Small intestine (tissue), 7 donors: ENCODE data around the gene INPPL1. TPM values are rescaled to one million over a fixed set of nuclear protein-coding genes. Genes with fewer than 3 reads are reported as not detected.

Source experiments
- DNase-seq, 2 donors: peaks; one replicate each; pipeline versions ENCODE4 v3.0.0 to v3.0.0-alpha.2; 2013
- FAIRE-seq: peaks from 2 replicates; lab custom pipeline; 2012; peaks lifted over from hg19 to GRCh38; lab: Jason Lieb, UNC
- H3K27ac ChIP-seq, 3 donors: one replicate each; pipeline ENCODE4 v1.5.1; 2013; ENCODE audit warnings: low read length in 2 of 3, mild to moderate bottlenecking in 2 of 3, control low read depth in 1 of 3, inconsistent platforms in 1 of 3, low read depth in 1 of 3, moderate library complexity in 1 of 3
- H3K27me3 ChIP-seq, 3 donors: one replicate each; pipeline ENCODE4 v1.6.1; 2013; ENCODE audit warnings: low read length in 3 of 3, inconsistent platforms in 1 of 3; ENCODE audit not compliant: control insufficient read depth in 3 of 3, insufficient read depth in 3 of 3
- H3K36me3 ChIP-seq, 3 donors: one replicate each; pipeline ENCODE4 v1.6.1; 2013; ENCODE audit warnings: low read length in 3 of 3, inconsistent platforms in 1 of 3, low read depth in 1 of 3, mild to moderate bottlenecking in 1 of 3, moderate library complexity in 1 of 3; ENCODE audit not compliant: control insufficient read depth in 3 of 3, insufficient read depth in 2 of 3
- H3K4me1 ChIP-seq, 3 donors: one replicate each; pipeline ENCODE4 v1.6.1; 2013; ENCODE audit warnings: low read length in 2 of 3, inconsistent platforms in 1 of 3, low read depth in 1 of 3, mild to moderate bottlenecking in 1 of 3, moderate library complexity in 1 of 3; ENCODE audit not compliant: control insufficient read depth in 3 of 3, insufficient read depth in 2 of 3
- H3K4me3 ChIP-seq, 3 donors: one replicate each; pipeline ENCODE4 v1.5.1; 2013; ENCODE audit warnings: low read length in 3 of 3, control low read depth in 1 of 3, inconsistent platforms in 1 of 3, low read depth in 1 of 3, mild to moderate bottlenecking in 1 of 3, moderate library complexity in 1 of 3
- H3K9me3 ChIP-seq, 2 donors: one replicate each; pipeline ENCODE4 v1.6.1; 2013; ENCODE audit warnings: low read depth in 1 of 2, low read length in 1 of 2; ENCODE audit not compliant: control insufficient read depth in 2 of 2, insufficient read depth in 1 of 2
- WGBS, 3 donors: extraction: QIAGEN DNeasy Blood & Tissue Kit; methylation state at CpG; one replicate each; pipeline ENCODE4 v1.1.7; 2013; 5-methylcytosine and 5-hydroxymethylcytosine counted together
- polyA plus RNA-seq, 4 donors: library from polyadenylated mRNA; stranded (reverse) in 3 of 4; unstranded in 1 of 4; fragments of 200-250 nt in 3 of 4; fragments of 120-200 nt in 1 of 4; gene quantifications; one replicate each; pipeline versions ENCODE4 v1.2.1 to v1.2.3, GENCODE V29; 2013
- donor health status: healthy with polysubstance abuse.
- donor health status: control.
- donor health status: control.
- donor health status: Bipolar disorder and iron deficiency.
- donor health status: healthy.

Gene INPPL1
- polyA plus RNA-seq, 4 donors, result 43.2 to 64.7 (median 60.7) TPM

DNA sequence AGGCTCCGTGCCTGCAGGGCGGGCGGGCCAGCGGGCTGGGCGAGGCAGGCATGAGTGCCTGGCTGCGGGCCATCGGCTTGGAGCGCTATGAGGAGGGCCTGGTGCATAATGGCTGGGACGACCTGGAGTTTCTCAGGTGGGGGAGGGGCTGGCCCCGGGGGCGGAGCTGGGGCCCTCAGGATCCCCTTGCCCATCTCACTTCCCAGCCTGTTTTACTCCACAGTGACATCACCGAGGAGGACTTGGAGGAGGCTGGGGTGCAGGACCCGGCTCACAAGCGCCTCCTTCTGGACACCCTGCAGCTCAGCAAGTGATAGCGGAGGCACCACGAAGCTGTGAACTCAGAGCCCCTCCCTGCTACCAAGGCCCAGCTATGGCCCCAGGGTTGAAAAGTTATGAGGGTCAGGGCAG is 13.5 kb downstream of the INPPL1 start:
- Histone ChIP-seq H3K9me3 (no peaks in the 10 kb centered on the region), H3K36me3 (peaks cover 11 to 56% (median 13%) of the 10 kb centered on the region in 3 donors), H3K27me3 (peaks cover 7 to 44% (median 13%) of the 10 kb centered on the region in 3 donors), H3K27ac (no peak overlapping the region), H3K4me1 (peaks cover 0 to 32% (median 2%) of the 10 kb centered on the region in 3 donors), H3K4me3 (no peak overlapping the region)
- WGBS, 3 donors, result 17 to 49% (median 40%) methylated on average over 14 to 16 of the region's 16 CpGs
- no peak for FAIRE-seq
- peak; percentile 69 to 72 for DNase-seq

DNA sequence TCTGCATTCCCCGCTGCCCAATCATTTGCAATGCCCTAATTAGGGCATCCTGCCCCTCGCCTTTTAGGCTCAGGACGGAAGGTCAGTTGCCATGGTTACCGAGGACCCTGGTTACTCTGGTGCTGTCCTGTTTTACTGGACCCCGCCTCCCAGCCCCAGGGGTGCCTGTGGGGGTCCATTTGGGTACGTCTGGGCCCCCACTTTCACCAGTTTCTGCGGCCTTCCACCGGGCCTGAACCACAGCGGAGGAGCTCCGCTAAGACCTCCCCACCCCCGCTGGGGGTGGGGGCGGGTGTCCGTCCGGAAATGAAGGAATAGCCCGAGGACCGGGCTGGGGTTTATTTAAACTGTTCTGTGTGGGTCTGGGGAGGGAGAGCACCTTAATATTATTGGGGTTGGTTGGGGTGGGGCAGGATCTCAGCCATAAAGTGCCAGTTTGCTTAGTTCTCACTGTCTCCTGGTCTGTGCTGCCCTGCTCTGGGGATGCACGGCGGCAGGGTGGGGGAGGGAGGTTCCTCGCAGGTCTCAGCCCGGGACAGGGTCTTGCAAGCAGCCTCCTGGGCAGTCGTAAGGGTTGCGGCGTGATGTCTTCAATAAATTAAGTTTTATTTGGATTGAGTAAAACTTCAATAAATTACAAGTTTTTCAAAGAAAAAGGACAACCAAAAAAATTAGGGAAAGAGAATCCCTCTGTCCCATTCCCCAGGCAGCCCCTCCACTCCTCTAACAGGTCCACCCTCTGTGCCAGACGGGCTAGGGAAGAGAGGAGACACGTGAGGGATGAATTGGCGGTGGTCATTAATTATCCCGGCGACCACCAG is 14.1 kb downstream of the INPPL1 start:
- H3K27me3 ChIP-seq, result peaks cover 12 to 51% (median 20%) of the 10 kb centered on the region in 3 donors
- H3K9me3 ChIP-seq, result no peaks in the 10 kb centered on the region
- H3K36me3 ChIP-seq, result peaks cover 9 to 49% (median 10%) of the 10 kb centered on the region in 3 donors
- FAIRE-seq (no peak), DNase-seq (no peak)
- 69 to 70% (median 70%) methylated on average over 28 of the region's 28 CpGs for WGBS, 3 donors
- no peak overlapping the region for H3K4me3 ChIP-seq
- no peak overlapping the region for H3K27ac ChIP-seq
- peaks cover 0 to 32% (median 2%) of the 10 kb centered on the region in 3 donors for H3K4me1 ChIP-seq

DNA sequence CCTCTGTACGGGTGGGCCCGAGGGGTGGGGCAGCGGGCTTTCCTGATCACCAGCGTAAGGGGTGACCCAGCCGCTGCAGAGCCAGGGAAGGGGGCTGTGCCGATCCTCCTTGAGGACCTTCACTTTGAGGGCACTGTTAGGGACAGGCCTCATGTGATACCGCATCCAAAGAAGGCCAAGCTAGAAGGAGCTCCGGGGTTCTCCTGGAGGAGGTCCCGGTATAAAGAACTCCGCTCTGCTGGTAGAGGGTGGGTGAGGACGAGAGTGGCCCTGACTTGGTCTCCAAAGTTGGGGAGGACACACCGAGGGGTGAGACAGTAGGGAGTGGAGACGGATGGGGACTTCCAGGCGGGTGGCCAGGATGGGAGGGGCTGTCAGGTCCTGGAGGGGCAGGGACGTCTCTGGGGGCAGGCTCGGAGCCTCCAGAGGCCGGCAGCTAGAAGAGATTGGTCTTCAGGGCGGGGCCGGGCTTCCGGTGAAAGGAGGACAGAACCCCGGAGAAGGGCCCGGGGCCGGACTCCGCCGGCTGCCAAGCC is 14.8 kb downstream of the INPPL1 start:
- WGBS, 3 donors, result 11 to 21% (median 12%) methylated on average over 20 to 25 of the region's 25 CpGs
- no peak overlapping the region for H3K27ac ChIP-seq

DNA sequence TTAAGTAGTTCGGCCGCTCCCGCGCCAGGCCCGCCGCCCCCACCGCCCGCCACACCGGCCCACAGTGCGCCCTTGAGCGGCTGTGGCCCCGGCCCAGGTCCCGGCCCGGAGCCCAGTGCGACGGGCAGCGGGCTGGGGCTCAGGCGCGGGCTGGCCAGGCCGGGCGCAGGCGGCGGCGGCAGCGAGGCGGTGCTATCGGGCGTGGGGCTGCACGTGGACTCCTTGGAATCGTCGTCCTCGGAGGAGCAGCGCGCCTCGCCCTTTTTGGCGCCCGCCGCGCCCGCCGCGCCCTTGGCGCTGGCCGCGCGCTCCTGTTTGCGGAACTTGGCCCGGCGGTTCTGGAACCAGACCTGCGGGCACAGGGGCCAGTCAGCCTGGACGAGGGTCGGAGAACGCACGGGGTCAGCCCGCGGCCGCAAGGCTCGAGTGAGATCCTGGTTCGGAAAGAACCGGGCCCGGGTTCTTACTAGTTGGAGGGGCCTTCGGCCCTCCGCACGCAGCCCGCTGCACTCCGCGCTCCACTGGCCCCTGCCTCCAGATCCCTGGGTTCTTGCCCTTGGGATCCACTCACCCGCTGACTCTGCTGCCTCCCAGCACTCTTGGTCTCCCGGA is 15.4 kb downstream of the INPPL1 start:
- Histone ChIP-seq H3K27me3 (peaks cover 12 to 60% (median 28%) of the 10 kb centered on the region in 3 donors), H3K36me3 (peaks cover 3 to 36% (median 10%) of the 10 kb centered on the region in 3 donors), H3K4me1 (peaks cover 0 to 32% (median 2%) of the 10 kb centered on the region in 3 donors), H3K27ac (no peak overlapping the region), H3K9me3 (no peaks in the 10 kb centered on the region), H3K4me3 (peak overlapping the region in 1 of 3 donors; percentile 47)
- WGBS, 3 donors, result 1 to 4% (median 2%) methylated on average over 55 to 69 of the region's 69 CpGs
- DNase-seq, result peak; percentile 68 to 71
- no peak for FAIRE-seq

More for the DNA sequence above, 14.8 kb downstream of the INPPL1 start:
- H3K4me3 ChIP-seq, result peak overlapping the region in 1 of 3 donors; percentile 47
- peaks cover 12 to 55% (median 22%) of the 10 kb centered on the region in 3 donors for H3K27me3 ChIP-seq
- peaks cover 3 to 42% (median 10%) of the 10 kb centered on the region in 3 donors for H3K36me3 ChIP-seq
- FAIRE-seq (no peak), DNase-seq (peak in 1 of 2 donors; percentile 57)
- no peaks in the 10 kb centered on the region for H3K9me3 ChIP-seq
- peaks cover 0 to 32% (median 2%) of the 10 kb centered on the region in 3 donors for H3K4me1 ChIP-seq

DNA sequence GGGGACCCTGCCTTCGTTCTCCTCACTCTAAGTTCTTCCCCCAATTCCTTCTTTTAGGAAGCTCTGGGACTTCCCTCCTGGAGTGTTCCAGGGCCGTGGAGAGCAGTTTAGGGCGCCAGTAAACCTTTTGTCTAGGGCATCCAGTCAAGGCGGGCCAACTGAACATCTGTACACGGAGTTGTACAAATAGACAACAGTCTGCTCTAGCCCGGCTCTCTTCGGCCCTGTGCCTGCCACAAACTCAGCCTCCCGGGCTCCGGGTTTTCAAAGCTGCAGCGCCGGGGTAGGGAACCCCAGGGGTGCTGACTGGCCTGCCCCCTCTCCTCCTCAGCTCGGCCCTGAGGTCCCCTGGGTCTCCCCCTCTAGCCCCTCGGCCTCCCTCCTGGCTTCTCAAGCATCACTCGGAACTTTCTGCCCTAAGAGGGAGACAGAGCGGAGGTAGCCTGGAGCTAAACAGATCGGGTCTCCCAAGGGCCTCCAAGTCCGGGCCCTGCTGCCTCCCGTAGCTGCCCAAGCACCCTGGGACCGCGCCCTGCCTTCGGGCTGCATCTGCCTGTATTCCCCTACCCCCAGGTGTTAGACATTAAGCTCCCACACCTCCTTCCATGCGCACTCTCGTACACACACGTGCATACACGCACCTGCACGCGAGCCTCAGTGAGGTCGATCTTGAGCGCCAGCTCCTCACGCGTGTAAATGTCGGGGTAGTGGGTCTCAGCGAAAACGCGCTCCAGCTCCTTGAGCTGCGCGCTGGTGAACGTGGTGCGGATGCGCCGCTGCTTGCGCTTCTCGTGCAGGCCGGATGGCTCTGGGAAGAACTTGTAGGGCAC is 16.1 kb downstream of the INPPL1 start:
- Histone ChIP-seq H3K4me1 (peaks cover 0 to 32% (median 2%) of the 10 kb centered on the region in 3 donors), H3K27ac (no peak overlapping the region), H3K4me3 (peak overlapping the region in 1 of 3 donors; percentile 47), H3K36me3 (peaks cover 0 to 29% (median 8%) of the 10 kb centered on the region in 3 donors), H3K9me3 (no peaks in the 10 kb centered on the region), H3K27me3 (peaks cover 12 to 68% (median 35%) of the 10 kb centered on the region in 3 donors)
- 7 to 10% (median 9%) methylated on average over 44 of the region's 44 CpGs for WGBS, 3 donors
- FAIRE-seq (no peak), DNase-seq (peak; percentile 8 to 41)

DNA sequence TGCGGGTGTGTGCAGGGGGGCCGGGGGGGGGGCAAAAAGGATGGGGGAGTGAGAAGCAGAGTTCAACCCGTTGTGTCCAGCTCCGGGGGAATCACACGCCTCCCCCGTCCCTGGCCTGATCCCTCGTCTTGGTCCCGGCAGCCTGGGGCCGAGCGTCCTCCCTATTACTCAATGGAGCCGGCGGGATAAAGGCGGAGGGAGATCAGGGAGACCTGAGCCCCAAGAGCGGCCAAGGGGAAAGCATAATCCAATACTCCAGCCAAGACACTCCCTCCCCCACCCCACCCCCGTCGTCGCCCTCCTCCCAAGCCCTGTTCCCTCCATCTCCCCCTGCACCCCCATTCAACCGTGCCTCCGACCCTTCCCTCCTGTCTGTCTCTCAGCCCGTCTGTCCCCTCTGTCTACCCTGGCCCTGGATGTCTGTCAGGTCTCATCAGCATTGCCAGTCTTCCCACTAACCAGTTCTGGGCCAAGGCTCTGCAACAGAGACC is 16.8 kb downstream of the INPPL1 start:
- no peak overlapping the region for H3K27ac ChIP-seq
- FAIRE-seq (no peak), DNase-seq (no peak)
- H3K4me3 ChIP-seq, result no peak overlapping the region
- H3K4me1 ChIP-seq, result peaks cover 0 to 32% (median 2%) of the 10 kb centered on the region in 3 donors
- H3K27me3 ChIP-seq, result peaks cover 12 to 74% (median 38%) of the 10 kb centered on the region in 3 donors
- peaks cover 0 to 24% (median 4%) of the 10 kb centered on the region in 3 donors for H3K36me3 ChIP-seq
- H3K9me3 ChIP-seq, result no peaks in the 10 kb centered on the region
- WGBS, 3 donors, result 13 to 16% (median 15%) methylated on average over 17 to 20 of the region's 20 CpGs

DNA sequence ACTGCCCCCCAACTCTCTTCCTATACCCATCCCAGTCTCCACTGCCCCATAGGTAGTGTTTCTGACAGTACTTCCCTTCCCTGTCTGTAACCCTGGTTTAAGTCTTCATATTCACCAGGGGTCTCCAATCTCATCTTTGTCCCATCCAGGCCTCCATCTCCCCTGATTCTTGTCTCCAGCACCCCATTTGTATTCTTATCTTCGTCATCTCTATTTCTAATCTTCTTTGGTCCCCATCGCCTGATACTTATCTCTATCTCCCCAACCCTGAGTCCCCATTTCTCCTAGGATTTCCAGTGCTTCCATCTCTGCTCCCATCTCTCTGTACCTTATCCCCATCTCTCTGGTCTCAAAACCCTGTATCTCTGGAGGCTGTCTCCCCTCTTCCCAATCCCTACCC is 17.6 kb downstream of the INPPL1 start:
- Histone ChIP-seq H3K9me3 (no peaks in the 10 kb centered on the region), H3K4me3 (no peak overlapping the region), H3K36me3 (peaks cover 0 to 17% (median 4%) of the 10 kb centered on the region in 3 donors), H3K27ac (peak overlapping the region in 1 of 3 donors; percentile 11), H3K27me3 (peaks cover 12 to 82% (median 38%) of the 10 kb centered on the region in 3 donors), H3K4me1 (peaks cover 0 to 27% (median 2%) of the 10 kb centered on the region in 3 donors)
- WGBS, 3 donors, result 90 to 95% (median 93%) methylated on average over 2 of the region's 2 CpGs
- FAIRE-seq (no peak), DNase-seq (no peak)
